HepG2 (cell line): ENCODE data around the gene FIBP. TPM values are rescaled to one million over a fixed set of nuclear protein-coding genes. Genes with fewer than 3 reads are reported as not detected.

Experiments used
- CEBPG ChIP-seq: IDR thresholded peaks from 2 replicates; pipeline ENCODE4 v1.6.1; 2016
- EHMT2 ChIP-seq: fragments of 200-600 bp; sonication (generic); IDR thresholded peaks from 2 replicates; pipeline ENCODE4 v1.7.0; 2017; ENCODE audit warnings: antibody characterized with exemption, low read depth, low read length, borderline replicate concordance
- GATAD1 ChIP-seq: IDR thresholded peaks from 2 replicates; pipeline ENCODE4 v1.6.1; 2016; ENCODE audit warnings: missing genetic modification reagents, missing compliant biosample characterization
- JUN ChIP-seq: sonication (generic); formaldehyde crosslinking; IDR thresholded peaks from 2 replicates; pipeline ENCODE4 v1.4.0; 2020; ENCODE audit warnings: mild to moderate bottlenecking, missing genetic modification reagents
- KDM1A ChIP-seq: IDR thresholded peaks from 2 replicates; pipeline ENCODE4 v1.6.1; 2016; ENCODE audit warnings: missing compliant biosample characterization
- MAFK ChIP-seq, 2 experiments: IDR thresholded peaks in 1 of 2; conservative IDR thresholded peaks in 1 of 2; 2 replicates each; pipeline ENCODE4 v1.6.1; 2011; ENCODE audit warnings: improper control_type of control experiment in 2 of 2, low read length in 2 of 2
- NR2F1 ChIP-seq, 2 experiments: fragments of 450-650 bp in 1 of 2; formaldehyde crosslinking in 1 of 2; IDR thresholded peaks; 2 replicates each; pipeline versions ENCODE4 v1.5.0 to v1.6.1; 2016 to 2020; ENCODE audit warnings: mild to moderate bottlenecking in 1 of 2, missing compliant biosample characterization in 1 of 2, missing genetic modification reagents in 1 of 2, moderate library complexity in 1 of 2
- SRY ChIP-seq: sonication (generic); formaldehyde crosslinking; IDR thresholded peaks from 2 replicates; pipeline ENCODE4 v1.8.0; 2022; ENCODE audit warnings: mild to moderate bottlenecking, missing genetic modification reagents
- U2AF1 ChIP-seq: fragments of 200-400 bp; formaldehyde crosslinking; optimal IDR thresholded peaks from 2 replicates; pipeline ENCODE3; 2017; ENCODE audit warnings: mild to moderate bottlenecking, low read depth, low read length
- XRCC5 ChIP-seq: fragments of 200-400 bp; formaldehyde crosslinking; optimal IDR thresholded peaks from 2 replicates; pipeline ENCODE3; 2017; ENCODE audit warnings: mild to moderate bottlenecking, low read length
- ZKSCAN5 ChIP-seq: sonication (generic); formaldehyde crosslinking; IDR thresholded peaks from 2 replicates; pipeline ENCODE4 v1.5.1; 2020; ENCODE audit warnings: mild to moderate bottlenecking, missing genetic modification reagents
- ZNF136 ChIP-seq: sonication (generic); formaldehyde crosslinking; IDR thresholded peaks from 2 replicates; pipeline ENCODE4 v1.8.1; 2022; ENCODE audit warnings: low read depth, mild to moderate bottlenecking, moderate library complexity, missing genetic modification reagents
- ZNF629 ChIP-seq: sonication (generic); formaldehyde crosslinking; conservative IDR thresholded peaks from 2 replicates; pipeline ENCODE4 v1.5.0; 2020; ENCODE audit warnings: missing genetic modification reagents
- polyA plus RNA-seq, 8 experiments: library from polyadenylated mRNA; depleted of rRNA in 3 of 8; stranded (reverse) in 7 of 8; unstranded in 1 of 8; fragments of >200 nt; fragmentation: Illumina TruSeq in 4 of 8; extraction: Trizol in 4 of 8; gene quantifications; 2 replicates each; pipeline versions ENCODE4 v1.2.1 to v1.2.3, GENCODE V29; 2011 to 2016; ENCODE audit warnings: low read depth in 4 of 8, missing spikeins in 1 of 8, mixed read lengths in 1 of 8; ENCODE audit not compliant: insufficient read depth in 1 of 8
- total RNA-seq, 5 experiments: library from RNA; depleted of rRNA; stranded (reverse); fragments of >200 nt; fragmentation: Illumina TruSeq; extraction: Trizol; gene quantifications; 2 replicates each; pipeline ENCODE4 v1.2.3, GENCODE V29; 2016; ENCODE audit warnings: low read depth in 1 of 5
- TF ChIP-seq, protein P1 (sequence below): sonication (generic); formaldehyde crosslinking; IDR thresholded peaks from 2 replicates; pipeline ENCODE4 v1.5.0; 2020; ENCODE audit warnings: missing genetic modification reagents
- TF ChIP-seq, protein P2 (sequence below): sonication (generic); formaldehyde crosslinking; IDR thresholded peaks from 2 replicates; pipeline ENCODE4 v1.9.0; 2022; ENCODE audit warnings: missing genetic modification reagents, mild to moderate bottlenecking, borderline replicate concordance
- TF ChIP-seq, protein P3 (sequence below): sonication (generic); formaldehyde crosslinking; IDR thresholded peaks from 2 replicates; pipeline ENCODE4 v1.9.0; 2022; ENCODE audit warnings: low read depth, missing genetic modification reagents
- TF ChIP-seq, protein P4 (sequence below): sonication (generic); formaldehyde crosslinking; IDR thresholded peaks from 2 replicates; pipeline ENCODE4 v1.5.0; 2020; ENCODE audit warnings: missing genetic modification reagents
- TF ChIP-seq, protein P5 (sequence below): IDR thresholded peaks from 2 replicates; pipeline ENCODE4 v1.6.1; 2012; ENCODE audit warnings: inconsistent platforms

The FIBP gene
- total and polyA plus RNA-seq, 2 of the 13 experiments (the other 11 are each of a cell fraction or from before 2014, with no cell fraction given), result 42.9 to 62.1 TPM

DNA sequence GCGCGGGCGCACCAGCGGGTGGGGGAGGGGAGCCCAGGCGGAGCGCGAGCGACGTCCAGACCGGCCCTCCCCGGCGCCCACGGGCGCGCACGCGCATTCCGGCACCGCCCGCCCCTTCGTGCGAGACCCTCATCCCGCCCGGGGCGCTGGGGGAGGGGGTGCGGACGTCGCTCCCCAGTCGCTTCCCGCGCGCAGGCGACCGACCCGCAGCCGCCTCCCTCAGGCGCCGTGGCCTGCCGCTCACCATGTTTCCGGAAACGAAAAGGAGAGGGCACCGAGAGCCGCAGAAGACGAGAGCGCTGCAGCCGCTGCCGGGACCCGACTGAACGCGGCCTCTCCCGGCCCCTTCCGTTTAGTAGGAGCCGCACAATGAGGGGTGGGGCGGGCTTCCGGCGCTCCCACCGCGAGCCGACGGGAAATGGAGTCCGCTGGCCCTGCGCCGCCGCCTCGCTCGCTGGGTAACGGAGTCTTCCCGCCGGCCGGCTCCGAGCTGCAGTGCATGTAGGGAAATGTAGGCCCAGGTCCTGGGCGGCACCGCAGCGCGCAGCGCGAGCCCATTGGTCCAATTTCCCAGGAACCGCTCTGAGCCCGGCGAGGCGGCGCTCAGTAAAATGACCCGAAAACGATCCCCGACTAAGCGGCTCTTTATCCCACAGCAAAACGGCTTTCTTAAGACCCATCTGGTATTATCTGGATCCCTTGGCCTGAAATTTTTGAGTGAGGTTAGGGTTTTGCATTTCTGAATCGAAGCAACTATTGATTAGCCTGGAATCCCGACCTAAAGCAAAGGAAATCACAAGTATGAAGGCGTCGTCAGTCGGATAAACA is 30.2 kb downstream of the FIBP start, which contains the start of gene CFL1 (continued):
- TF ChIP-seq GATAD1 (peak; percentile 86), EHMT2 (no peak), U2AF1 (peak; percentile 71), ZNF629 (CRISPR knock-in tag) (no peak), MAFK (conservative IDR thresholded peaks at IDR 0.05 in 1 of 2, IDR thresholded peaks at IDR 0.05 in 1 of 2; ENCODE audit: low read length in 2 of 2) (no peak), ZNF136 (CRISPR knock-in tag) (no peak), NR2F1 (CRISPR knock-in tag; IDR thresholded peaks at IDR 0.05) (no peak), XRCC5 (no peak), ZKSCAN5 (CRISPR knock-in tag) (no peak), CEBPG (CRISPR knock-in tag) (no peak), SRY (CRISPR knock-in tag) (peak; percentile 87), KDM1A (CRISPR knock-in tag) (no peak), JUN (CRISPR knock-in tag) (0 out of 2 replicates have a peak, but pooled peaks have one; percentile 24)
- TF ChIP-seq, protein P1, sequence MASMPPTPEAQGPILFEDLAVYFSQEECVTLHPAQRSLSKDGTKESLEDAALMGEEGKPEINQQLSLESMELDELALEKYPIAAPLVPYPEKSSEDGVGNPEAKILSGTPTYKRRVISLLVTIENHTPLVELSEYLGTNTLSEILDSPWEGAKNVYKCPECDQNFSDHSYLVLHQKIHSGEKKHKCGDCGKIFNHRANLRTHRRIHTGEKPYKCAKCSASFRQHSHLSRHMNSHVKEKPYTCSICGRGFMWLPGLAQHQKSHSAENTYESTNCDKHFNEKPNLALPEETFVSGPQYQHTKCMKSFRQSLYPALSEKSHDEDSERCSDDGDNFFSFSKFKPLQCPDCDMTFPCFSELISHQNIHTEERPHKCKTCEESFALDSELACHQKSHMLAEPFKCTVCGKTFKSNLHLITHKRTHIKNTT (CRISPR knock-in tag), result no peak
- TF ChIP-seq, protein P2, sequence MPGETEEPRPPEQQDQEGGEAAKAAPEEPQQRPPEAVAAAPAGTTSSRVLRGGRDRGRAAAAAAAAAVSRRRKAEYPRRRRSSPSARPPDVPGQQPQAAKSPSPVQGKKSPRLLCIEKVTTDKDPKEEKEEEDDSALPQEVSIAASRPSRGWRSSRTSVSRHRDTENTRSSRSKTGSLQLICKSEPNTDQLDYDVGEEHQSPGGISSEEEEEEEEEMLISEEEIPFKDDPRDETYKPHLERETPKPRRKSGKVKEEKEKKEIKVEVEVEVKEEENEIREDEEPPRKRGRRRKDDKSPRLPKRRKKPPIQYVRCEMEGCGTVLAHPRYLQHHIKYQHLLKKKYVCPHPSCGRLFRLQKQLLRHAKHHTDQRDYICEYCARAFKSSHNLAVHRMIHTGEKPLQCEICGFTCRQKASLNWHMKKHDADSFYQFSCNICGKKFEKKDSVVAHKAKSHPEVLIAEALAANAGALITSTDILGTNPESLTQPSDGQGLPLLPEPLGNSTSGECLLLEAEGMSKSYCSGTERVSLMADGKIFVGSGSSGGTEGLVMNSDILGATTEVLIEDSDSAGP (CRISPR knock-in tag), result peak; percentile 65
- TF ChIP-seq, protein P3, sequence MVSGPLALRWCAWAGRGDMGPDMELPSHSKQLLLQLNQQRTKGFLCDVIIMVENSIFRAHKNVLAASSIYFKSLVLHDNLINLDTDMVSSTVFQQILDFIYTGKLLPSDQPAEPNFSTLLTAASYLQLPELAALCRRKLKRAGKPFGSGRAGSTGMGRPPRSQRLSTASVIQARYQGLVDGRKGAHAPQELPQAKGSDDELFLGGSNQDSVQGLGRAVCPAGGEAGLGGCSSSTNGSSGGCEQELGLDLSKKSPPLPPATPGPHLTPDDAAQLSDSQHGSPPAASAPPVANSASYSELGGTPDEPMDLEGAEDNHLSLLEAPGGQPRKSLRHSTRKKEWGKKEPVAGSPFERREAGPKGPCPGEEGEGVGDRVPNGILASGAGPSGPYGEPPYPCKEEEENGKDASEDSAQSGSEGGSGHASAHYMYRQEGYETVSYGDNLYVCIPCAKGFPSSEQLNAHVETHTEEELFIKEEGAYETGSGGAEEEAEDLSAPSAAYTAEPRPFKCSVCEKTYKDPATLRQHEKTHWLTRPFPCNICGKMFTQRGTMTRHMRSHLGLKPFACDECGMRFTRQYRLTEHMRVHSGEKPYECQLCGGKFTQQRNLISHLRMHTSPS (CRISPR knock-in tag), result no peak
- TF ChIP-seq, protein P4, sequence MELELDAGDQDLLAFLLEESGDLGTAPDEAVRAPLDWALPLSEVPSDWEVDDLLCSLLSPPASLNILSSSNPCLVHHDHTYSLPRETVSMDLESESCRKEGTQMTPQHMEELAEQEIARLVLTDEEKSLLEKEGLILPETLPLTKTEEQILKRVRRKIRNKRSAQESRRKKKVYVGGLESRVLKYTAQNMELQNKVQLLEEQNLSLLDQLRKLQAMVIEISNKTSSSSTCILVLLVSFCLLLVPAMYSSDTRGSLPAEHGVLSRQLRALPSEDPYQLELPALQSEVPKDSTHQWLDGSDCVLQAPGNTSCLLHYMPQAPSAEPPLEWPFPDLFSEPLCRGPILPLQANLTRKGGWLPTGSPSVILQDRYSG (CRISPR knock-in tag), result no peak
- TF ChIP-seq, protein P5, sequence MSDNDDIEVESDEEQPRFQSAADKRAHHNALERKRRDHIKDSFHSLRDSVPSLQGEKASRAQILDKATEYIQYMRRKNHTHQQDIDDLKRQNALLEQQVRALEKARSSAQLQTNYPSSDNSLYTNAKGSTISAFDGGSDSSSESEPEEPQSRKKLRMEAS, result peak; percentile 68; the same call in 1 of the 2 replicates
